GM21360 (cell line): ENCODE results near the gene FFAR2.

Experiments used
- ATAC-seq: cut with Tn5 transposase; IDR thresholded peaks from one replicate; pipeline ENCODE4 v1.9.1; 2021; ENCODE audit warnings: mild to moderate bottlenecking, moderate library complexity; ENCODE audit not compliant: unreplicated experiment

The FFAR2 gene

GRCh38 chr19:35483089-35483488 is 35.0 kb downstream of the FFAR2 start:
- ATAC-seq = no peak

GRCh38 chr19:35484252-35485036 is 36.4 kb downstream of the FFAR2 start:
- peak; percentile 81 for ATAC-seq

GRCh38 chr19:35486268-35486708 is 38.2 kb downstream of the FFAR2 start:
- ATAC-seq = no peak

- no peak for ATAC-seq
These were observed 39.7 kb downstream of the FFAR2 start for GRCh38 chr19:35487656-35488182.

- no peak for ATAC-seq
These were observed 40.6 kb downstream of the FFAR2 start for GRCh38 chr19:35488677-35489076.

GRCh38 chr19:35490364-35490763 is 42.3 kb downstream of the FFAR2 start, which contains the start of gene KRTDAP:
KRTDAP (minus strand) TSS chr19:35490464; CDS start chr19:35490442, 22 bp downstream.
- ATAC-seq = no peak

- no peak for ATAC-seq
These were observed 43.8 kb downstream of the FFAR2 start for GRCh38 chr19:35491836-35492360.

- no peak for ATAC-seq
These were observed 45.9 kb downstream of the FFAR2 start for GRCh38 chr19:35493971-35494370.

GRCh38 chr19:35495107-35496064 is 47.3 kb downstream of the FFAR2 start:
- peak; percentile 51 for ATAC-seq

GRCh38 chr19:35497406-35497805 is 49.3 kb downstream of the FFAR2 start:
- no peak for ATAC-seq

GRCh38 chr19:35498220-35498619 is 50.2 kb downstream of the FFAR2 start:
- no peak for ATAC-seq

- ATAC-seq = no peak
These were observed 51.0 kb downstream of the FFAR2 start for GRCh38 chr19:35498984-35499527.

- ATAC-seq = no peak
These were observed 52.6 kb downstream of the FFAR2 start for GRCh38 chr19:35500611-35501010.
